Gastroesophageal sphincter (tissue), 4 donors: ENCODE results near the gene SMURF1. TPM values are rescaled to one million over a fixed set of nuclear protein-coding genes. Genes with fewer than 3 reads are reported as not detected.

Source experiments
- ATAC-seq: fragments of 150-250 bp; one replicate; pipeline ENCODE4 v1.9.1; 2016; ENCODE audit warnings: mild to moderate bottlenecking, moderate library complexity
- H3K27ac ChIP-seq, 4 donors: fragments of 200-600 bp; sonication (generic) in 3 of 4; 1 replicate in 3 of 4; 2 replicates in 1 of 4; pipeline ENCODE4 v1.5.1; 2016 to 2019
- H3K27me3 ChIP-seq: fragments of 200-600 bp; sonication (generic); one replicate; pipeline ENCODE4 v1.5.1; 2019
- H3K36me3 ChIP-seq, 2 donors: fragments of 200-600 bp; sonication (generic); one replicate each; pipeline ENCODE4 v1.5.1; 2019; ENCODE audit warnings: control low read depth in 1 of 2
- H3K4me1 ChIP-seq, 3 donors: fragments of 200-600 bp; sonication (generic); 1 replicate in 2 of 3; 2 replicates in 1 of 3; pipeline ENCODE4 v1.5.1; 2016 to 2019; ENCODE audit warnings: control low read depth in 2 of 3
- H3K4me3 ChIP-seq, 2 donors: fragments of 200-600 bp; sonication (generic); one replicate each; pipeline ENCODE4 v1.5.1; 2019; ENCODE audit warnings: mild to moderate bottlenecking in 1 of 2, moderate library complexity in 1 of 2
- H3K9me3 ChIP-seq, 3 donors: fragments of 200-600 bp; sonication (generic); one replicate each; pipeline ENCODE4 v1.5.1; 2017 to 2019; ENCODE audit warnings: control low read depth in 2 of 3
- EP300 ChIP-seq: sonication (generic); formaldehyde crosslinking; IDR thresholded peaks from one replicate; pipeline ENCODE4 v1.6.1; 2017; ENCODE audit warnings: antibody characterized with exemption, mild to moderate bottlenecking
- POLR2A ChIP-seq, 2 donors: fragments of 450-650 bp; IDR thresholded peaks; one replicate each; pipeline ENCODE4 v1.6.1; 2017; ENCODE audit warnings: antibody characterized with exemption in 2 of 2, mild to moderate bottlenecking in 2 of 2, moderate library complexity in 1 of 2
- WGBS, 2 donors: methylation state at CpG; one replicate each; pipeline ENCODE4 v1.1.5; 2018; ENCODE audit warnings: low coverage in 1 of 2; 5-methylcytosine and 5-hydroxymethylcytosine counted together
- total RNA-seq, 4 donors: library from RNA; depleted of rRNA; stranded (reverse); fragments of >200 nt; gene quantifications; one replicate each; pipeline ENCODE4 v1.1.0, GENCODE V29; 2016
- TF ChIP-seq, protein P1 (sequence below), 4 experiments: fragments of 200-600 bp in 2 of 4; fragments of 450-650 bp in 2 of 4; sonication (generic) in 1 of 4; IDR thresholded peaks; one replicate each; pipeline ENCODE4 v1.5.1; 2017 to 2019; ENCODE audit warnings: antibody characterized with exemption in 4 of 4, mild to moderate bottlenecking in 2 of 4, moderate library complexity in 2 of 4

Gene SMURF1
- total RNA-seq, 4 donors from 2014 or later = 20.1 to 26.2 (median 21.9) TPM

DNA sequence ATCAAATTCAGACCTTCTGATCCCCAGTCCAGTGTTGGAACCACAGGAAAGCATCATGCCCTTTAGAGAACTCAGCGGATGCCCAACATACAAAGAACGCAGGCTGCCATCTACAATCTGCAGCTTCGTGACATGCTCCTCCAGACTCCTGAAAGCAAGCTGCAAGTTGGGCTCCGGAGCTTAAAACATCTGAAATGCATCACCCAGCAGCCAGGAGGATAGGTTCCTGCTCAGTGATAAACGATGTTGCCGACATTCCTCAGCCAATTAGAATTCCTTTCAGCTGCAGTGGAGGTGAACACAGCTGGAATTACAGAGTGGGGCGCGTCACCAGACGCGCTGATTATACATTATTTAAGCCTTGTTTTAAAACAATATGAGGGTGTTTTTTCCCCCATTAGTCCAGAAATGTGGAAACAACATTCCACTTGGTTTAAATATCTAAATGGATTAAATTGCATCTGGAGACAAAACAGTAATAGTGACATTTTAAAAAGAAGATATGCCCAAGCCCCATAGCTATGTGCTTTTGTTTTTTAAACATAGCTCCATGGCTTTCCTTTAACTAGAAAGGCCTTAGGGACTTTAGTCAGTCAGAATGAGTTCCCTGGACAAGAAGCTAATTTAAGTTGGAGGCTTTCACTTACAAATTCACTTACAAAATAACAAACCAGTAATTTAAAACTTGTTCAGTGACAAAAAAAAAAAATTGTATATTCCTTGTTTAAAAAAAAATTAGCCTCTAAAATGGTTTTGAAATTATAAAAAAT lies 6.3 kb downstream of the SMURF1 start:
- no peaks in the 10 kb centered on the region for H3K36me3 ChIP-seq
- peak overlapping the region; percentile 61 to 99 (median 70) for H3K27ac ChIP-seq
- no peaks in the 10 kb centered on the region for H3K27me3 ChIP-seq
- TF ChIP-seq POLR2A (IDR thresholded peaks at IDR 0.05) = no peak
- TF ChIP-seq, protein P1, sequence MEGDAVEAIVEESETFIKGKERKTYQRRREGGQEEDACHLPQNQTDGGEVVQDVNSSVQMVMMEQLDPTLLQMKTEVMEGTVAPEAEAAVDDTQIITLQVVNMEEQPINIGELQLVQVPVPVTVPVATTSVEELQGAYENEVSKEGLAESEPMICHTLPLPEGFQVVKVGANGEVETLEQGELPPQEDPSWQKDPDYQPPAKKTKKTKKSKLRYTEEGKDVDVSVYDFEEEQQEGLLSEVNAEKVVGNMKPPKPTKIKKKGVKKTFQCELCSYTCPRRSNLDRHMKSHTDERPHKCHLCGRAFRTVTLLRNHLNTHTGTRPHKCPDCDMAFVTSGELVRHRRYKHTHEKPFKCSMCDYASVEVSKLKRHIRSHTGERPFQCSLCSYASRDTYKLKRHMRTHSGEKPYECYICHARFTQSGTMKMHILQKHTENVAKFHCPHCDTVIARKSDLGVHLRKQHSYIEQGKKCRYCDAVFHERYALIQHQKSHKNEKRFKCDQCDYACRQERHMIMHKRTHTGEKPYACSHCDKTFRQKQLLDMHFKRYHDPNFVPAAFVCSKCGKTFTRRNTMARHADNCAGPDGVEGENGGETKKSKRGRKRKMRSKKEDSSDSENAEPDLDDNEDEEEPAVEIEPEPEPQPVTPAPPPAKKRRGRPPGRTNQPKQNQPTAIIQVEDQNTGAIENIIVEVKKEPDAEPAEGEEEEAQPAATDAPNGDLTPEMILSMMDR (IDR thresholded peaks at IDR 0.05) = peak in 1 of 4 experiments; percentile 15
- H3K4me1 ChIP-seq = peaks cover 11 to 98% (median 11%) of the 10 kb centered on the region in 3 donors
- peak; percentile 61 for ATAC-seq
- H3K9me3 ChIP-seq = no peaks in the 10 kb centered on the region
- H3K4me3 ChIP-seq = peak overlapping the region in 1 of 2 donors; percentile 14
- WGBS, 2 donors = 0 to 31% methylated on average over 3 to 10 of the region's 10 CpGs

DNA sequence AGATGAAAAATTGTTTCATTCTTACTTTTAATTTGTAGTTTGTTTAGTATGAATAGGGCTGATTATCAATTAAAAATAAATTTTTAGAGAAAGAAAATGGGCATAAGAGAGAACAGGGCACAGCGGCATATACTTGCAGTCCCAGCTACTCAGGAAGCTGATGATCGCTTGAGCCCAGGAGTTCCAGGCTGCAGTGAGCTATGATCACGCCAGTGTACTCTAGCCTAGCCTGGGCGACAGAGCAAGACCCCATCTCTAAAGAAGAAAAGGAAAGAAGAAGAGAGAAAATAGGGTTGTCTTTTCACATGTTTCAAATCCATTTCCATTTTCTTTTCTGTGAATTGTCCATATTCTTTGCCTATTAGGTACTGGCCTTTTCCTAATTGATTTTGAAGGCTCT lies 8.0 kb downstream of the SMURF1 start:
- Histone ChIP-seq H3K27ac (peak overlapping the region in 1 of 4 donors; percentile 99), H3K4me1 (peaks cover 6 to 99% (median 12%) of the 10 kb centered on the region in 3 donors)

DNA sequence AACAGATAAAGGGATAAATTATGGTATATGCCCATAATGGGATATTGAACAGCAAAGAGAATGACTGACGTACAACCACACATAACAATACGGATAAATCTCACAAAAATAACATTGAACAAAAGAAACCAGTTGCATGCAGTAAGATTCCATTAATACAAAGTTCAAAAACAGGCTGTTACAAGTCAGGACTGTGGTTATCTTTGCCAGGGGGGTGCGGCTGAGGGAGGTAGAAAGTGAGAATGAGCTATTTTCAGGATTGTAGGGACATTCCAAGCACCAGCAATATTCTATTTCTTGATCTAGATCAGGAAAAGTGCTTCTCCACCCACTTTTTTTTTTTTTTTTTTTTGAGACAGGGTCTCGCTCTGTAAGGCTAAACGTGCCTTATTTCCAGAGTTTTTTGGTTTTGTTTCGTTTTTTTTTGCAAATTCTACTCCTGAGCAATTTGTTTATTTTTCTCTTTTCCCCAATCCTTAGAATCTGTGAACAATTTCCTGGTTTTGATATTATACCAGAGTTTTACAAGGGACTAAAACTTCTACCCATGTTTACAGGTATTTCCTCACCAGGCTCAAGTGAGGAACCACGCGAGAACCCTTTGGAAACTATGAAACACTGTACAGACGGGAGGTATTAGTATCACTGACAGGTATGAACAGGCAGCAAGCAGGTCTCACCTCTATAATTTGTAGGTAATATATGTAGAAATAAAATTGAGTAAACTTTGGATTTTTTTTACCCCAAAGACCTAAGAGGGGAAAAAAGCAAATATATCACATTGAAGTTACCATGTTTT lies 9.9 kb downstream of the SMURF1 start:
- no peaks in the 10 kb centered on the region for H3K27me3 ChIP-seq
- no peak for TF ChIP-seq POLR2A (IDR thresholded peaks at IDR 0.05)
- no peak for ATAC-seq
- H3K9me3 ChIP-seq = no peaks in the 10 kb centered on the region
- 36 to 63% methylated on average over 5 to 9 of the region's 9 CpGs for WGBS, 2 donors
- no peak overlapping the region for H3K27ac ChIP-seq
- no peak overlapping the region for H3K4me3 ChIP-seq
- peaks cover 6 to 92% (median 9%) of the 10 kb centered on the region in 3 donors for H3K4me1 ChIP-seq
- no peaks in the 10 kb centered on the region for H3K36me3 ChIP-seq

More for the DNA sequence above, 8.0 kb downstream of the SMURF1 start:
- WGBS, 2 donors = 90 to 92% methylated on average over 4 of the region's 4 CpGs
- Histone ChIP-seq H3K4me3 (no peak overlapping the region), H3K9me3 (no peaks in the 10 kb centered on the region), H3K36me3 (no peaks in the 10 kb centered on the region), H3K27me3 (no peaks in the 10 kb centered on the region)
- TF ChIP-seq, protein P1 (IDR thresholded peaks at IDR 0.05) = no peak
- TF ChIP-seq EP300 = no peak
- ATAC-seq = no peak

DNA sequence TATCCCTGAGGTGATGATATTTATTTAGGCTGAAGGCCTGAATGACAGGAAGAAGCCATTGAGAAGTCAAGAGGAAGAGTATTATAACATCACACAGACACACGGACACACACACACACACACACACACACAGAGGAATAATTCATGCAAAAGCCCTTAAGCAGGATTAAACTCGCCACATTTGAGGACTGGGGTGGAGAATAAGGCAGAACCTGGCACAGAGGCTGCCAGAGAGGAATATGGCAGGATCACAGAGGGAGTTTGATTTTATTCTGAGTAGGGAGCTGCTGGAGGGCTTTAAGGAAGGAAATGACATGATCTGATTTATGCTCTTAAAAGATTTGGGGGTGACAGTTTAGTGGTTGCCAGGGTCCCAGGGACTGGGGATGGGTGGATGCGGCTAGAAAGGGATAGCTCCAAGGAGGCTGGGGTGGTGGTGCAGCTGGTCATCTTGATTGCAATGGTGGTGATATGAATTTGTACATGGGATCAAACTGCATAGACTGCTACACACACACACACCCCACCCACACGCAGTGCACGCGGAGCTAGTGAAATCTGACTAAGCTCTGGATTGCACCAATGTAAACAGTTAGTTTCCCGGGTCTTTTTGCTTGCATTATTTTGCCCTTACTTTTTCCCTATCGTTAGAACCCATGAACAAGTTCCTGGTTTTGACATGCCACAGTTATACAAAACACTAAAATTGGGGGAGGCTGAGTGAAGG lies 11.2 kb downstream of the SMURF1 start:
- TF ChIP-seq, protein P1 (IDR thresholded peaks at IDR 0.05) = no peak
- no peak for TF ChIP-seq EP300
- no peaks in the 10 kb centered on the region for H3K27me3 ChIP-seq
- no peaks in the 10 kb centered on the region for H3K9me3 ChIP-seq
- 52 to 74% methylated on average over 6 to 8 of the region's 8 CpGs for WGBS, 2 donors
- no peaks in the 10 kb centered on the region for H3K36me3 ChIP-seq
- no peak for ATAC-seq
- no peak overlapping the region for H3K4me3 ChIP-seq
- H3K4me1 ChIP-seq = peaks cover 8 to 92% (median 13%) of the 10 kb centered on the region in 3 donors
- H3K27ac ChIP-seq = no peak overlapping the region

DNA sequence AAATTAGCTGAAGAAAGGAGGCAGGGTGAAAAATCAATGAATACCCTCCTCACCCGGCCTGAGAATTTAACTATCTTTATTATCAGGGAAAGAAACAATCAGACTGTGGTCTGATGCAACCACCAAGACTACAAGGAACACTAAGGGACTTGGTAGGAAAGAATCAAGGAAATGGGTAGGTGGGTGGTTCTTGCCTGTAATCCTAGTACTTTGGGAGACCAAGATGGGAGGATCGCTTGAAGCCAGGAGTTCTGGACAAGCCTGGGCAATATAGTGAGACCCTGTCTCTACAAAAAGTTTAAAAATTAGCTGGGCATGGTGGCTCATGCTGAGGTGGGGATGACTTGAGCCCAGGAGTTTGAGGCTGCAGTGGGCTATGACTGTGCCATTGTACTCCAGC lies 12.6 kb downstream of the SMURF1 start:
- TF ChIP-seq, protein P1 (IDR thresholded peaks at IDR 0.05) = no peak
- peaks cover 6 to 92% (median 6%) of the 10 kb centered on the region in 3 donors for H3K4me1 ChIP-seq
- WGBS, 2 donors = 89 to 92% methylated on average over 2 of the region's 2 CpGs

More for the DNA sequence above, 12.6 kb downstream of the SMURF1 start:
- H3K27me3 ChIP-seq = no peaks in the 10 kb centered on the region
- no peaks in the 10 kb centered on the region for H3K36me3 ChIP-seq
- no peak for ATAC-seq
- no peaks in the 10 kb centered on the region for H3K9me3 ChIP-seq
- no peak overlapping the region for H3K27ac ChIP-seq
- no peak overlapping the region for H3K4me3 ChIP-seq
